Nephron progenitor cell (in vitro differentiated cells): ENCODE results near the gene TGFB1I1.
A peak's percentile ranks its signal among the peaks of the same experiment; 100 is the strongest.

Experiments used
- DNase-seq: peaks from one replicate; pipeline ENCODE4 v3.0.0; 2021
- H3K27ac Mint-ChIP-seq: 2 replicates; pipeline ENCODE4 v1.8.0; 2021; ENCODE audit warnings: mild to moderate bottlenecking, moderate library complexity, mixed read lengths
- H3K27me3 Mint-ChIP-seq: 2 replicates; pipeline ENCODE4 v1.8.0; 2021; ENCODE audit warnings: mild to moderate bottlenecking, low read depth, mixed read lengths; ENCODE audit not compliant: poor library complexity
- H3K36me3 Mint-ChIP-seq: 2 replicates; pipeline ENCODE4 v1.8.0; 2021; ENCODE audit warnings: low read depth, mixed read lengths
- H3K4me1 Mint-ChIP-seq: 2 replicates; pipeline ENCODE4 v1.8.0; 2021; ENCODE audit warnings: mixed read lengths
- H3K4me3 Mint-ChIP-seq: 2 replicates; pipeline ENCODE4 v1.8.0; 2021; ENCODE audit warnings: mild to moderate bottlenecking, moderate library complexity, mixed read lengths
- H3K9me3 Mint-ChIP-seq: 2 replicates; pipeline ENCODE4 v1.8.0; 2021; ENCODE audit warnings: mild to moderate bottlenecking, moderate library complexity, mixed read lengths
- CTCF ChIP-seq: fragments of 200-600 bp; sonication (generic); IDR thresholded peaks from 2 replicates; pipeline ENCODE4 v1.5.0; 2021; ENCODE audit warnings: antibody characterized with exemption

The TGFB1I1 gene

GRCh38 chr16:31471875-31472708, at the start of gene TGFB1I1:
Gene TGFB1I1 (plus strand): TSS chr16:31472152. CDS start chr16:31472189, 37 bp downstream.
- Mint-ChIP-seq H3K4me1 (peaks cover 21% of the 10 kb centered on the region), H3K27ac (no peak within 1 kb of the TSS), H3K36me3 (peaks cover 9% of the 10 kb centered on the region), H3K27me3 (peaks cover 54% of the 10 kb centered on the region), H3K9me3 (no peaks in the 10 kb centered on the region), H3K4me3 (peak within 1 kb of the TSS; percentile 85)
- DNase-seq = peak; percentile 52
- no peak for TF ChIP-seq CTCF

GRCh38 chr16:31423241-31423640, 48.7 kb upstream of the TGFB1I1 start:
- Mint-ChIP-seq H3K36me3 (no peaks in the 10 kb centered on the region), H3K4me1 (no peaks in the 10 kb centered on the region), H3K27me3 (peaks cover 49% of the 10 kb centered on the region), H3K9me3 (peaks cover 3% of the 10 kb centered on the region), H3K27ac (no peak overlapping the region), H3K4me3 (no peak overlapping the region)
- DNase-seq = no peak
- TF ChIP-seq CTCF = no peak

GRCh38 chr16:31423801-31424200, 48.2 kb upstream of the TGFB1I1 start:
- Mint-ChIP-seq H3K27ac (no peak overlapping the region), H3K27me3 (peaks cover 52% of the 10 kb centered on the region), H3K36me3 (no peaks in the 10 kb centered on the region), H3K9me3 (no peaks in the 10 kb centered on the region), H3K4me1 (no peaks in the 10 kb centered on the region), H3K4me3 (no peak overlapping the region)
- DNase-seq = no peak
- no peak for TF ChIP-seq CTCF

- H3K36me3 Mint-ChIP-seq = no peaks in the 10 kb centered on the region
- no peaks in the 10 kb centered on the region for H3K9me3 Mint-ChIP-seq
- no peak overlapping the region for H3K4me3 Mint-ChIP-seq
- no peaks in the 10 kb centered on the region for H3K4me1 Mint-ChIP-seq
- no peak for DNase-seq
- no peak for TF ChIP-seq CTCF
- no peak overlapping the region for H3K27ac Mint-ChIP-seq
- H3K27me3 Mint-ChIP-seq = peaks cover 47% of the 10 kb centered on the region
Observed at GRCh38 chr16:31427441-31428278, 44.3 kb upstream of the TGFB1I1 start.

- Mint-ChIP-seq H3K9me3 (no peaks in the 10 kb centered on the region), H3K4me3 (no peak within 1 kb of the TSS), H3K27me3 (peaks cover 43% of the 10 kb centered on the region), H3K27ac (no peak within 1 kb of the TSS), H3K4me1 (peaks cover 2% of the 10 kb centered on the region), H3K36me3 (no peaks in the 10 kb centered on the region)
- no peak for TF ChIP-seq CTCF
- DNase-seq = no peak
Observed at GRCh38 chr16:31428279-31428597, 43.7 kb upstream of the TGFB1I1 start, which contains the start of gene COX6A2. Gene COX6A2 (minus strand): TSS chr16:31428360. CDS start chr16:31428325, 35 bp downstream.
